Suppressor macrophage treated with lipopolysaccharide for 4 hours (primary cell): Measurements from ENCODE around the gene METTL3.
"Not testable (repeated sequence)": the region's sequence is repeated elsewhere in the genome, so short reads cannot be mapped to it uniquely, and the experiment has no call there.

Source experiments
- DNase-seq: peaks from one replicate; pipeline ENCODE4 v3.0.0-alpha.2; 2020

METTL3 gene

GRCh38 chr14:21510735-21511657 lies at the start of gene METTL3:
Gene METTL3 (minus strand): TSS chr14:21511340. CDS start chr14:21511223, 117 bp downstream.
- DNase-seq: peak; percentile 99

GRCh38 chr14:21558703-21559170 lies 47.6 kb upstream of the METTL3 start:
- DNase-seq: no peak

- peak; percentile 90 for DNase-seq
These were observed 46.2 kb upstream of the METTL3 start for GRCh38 chr14:21557084-21557901.

- DNase-seq: peak; percentile 26
These were observed 45.4 kb upstream of the METTL3 start for GRCh38 chr14:21556378-21557083.

GRCh38 chr14:21553266-21553665 lies 42.1 kb upstream of the METTL3 start:
- DNase-seq: no peak

GRCh38 chr14:21544588-21544987 lies 33.4 kb upstream of the METTL3 start:
- not testable (repeated sequence) for DNase-seq

- DNase-seq: no peak
These were observed 32.8 kb upstream of the METTL3 start for GRCh38 chr14:21543963-21544362.

GRCh38 chr14:21543521-21543960 lies 32.4 kb upstream of the METTL3 start:
- DNase-seq: no peak

- DNase-seq: no peak
These were observed 30.4 kb upstream of the METTL3 start for GRCh38 chr14:21541413-21542074.

- no peak for DNase-seq
These were observed 28.2 kb upstream of the METTL3 start for GRCh38 chr14:21539189-21539940.

GRCh38 chr14:21537090-21537424 lies 25.9 kb upstream of the METTL3 start:
- no peak for DNase-seq

- no peak for DNase-seq
These were observed 25.4 kb upstream of the METTL3 start for GRCh38 chr14:21536418-21537089.

- DNase-seq: no peak
These were observed 24.6 kb upstream of the METTL3 start for GRCh38 chr14:21535545-21536417.

GRCh38 chr14:21534576-21534975 lies 23.4 kb upstream of the METTL3 start:
- DNase-seq: no peak

GRCh38 chr14:21533294-21533693 lies 22.2 kb upstream of the METTL3 start:
- no peak for DNase-seq

- DNase-seq: no peak
These were observed 18.4 kb upstream of the METTL3 start for GRCh38 chr14:21529515-21529914.

- DNase-seq: no peak
These were observed 17.5 kb upstream of the METTL3 start for GRCh38 chr14:21528381-21529348.

GRCh38 chr14:21527318-21527679 lies 16.2 kb upstream of the METTL3 start:
- no peak for DNase-seq
